GM18508 (cell line): ENCODE measurements around the gene SFXN5.

Source experiments
- ATAC-seq: cut with Tn5 transposase; IDR thresholded peaks from one replicate; pipeline ENCODE4 v1.9.1; 2021; ENCODE audit warnings: moderate number of reproducible peaks; ENCODE audit not compliant: insufficient read depth, unreplicated experiment

SFXN5 gene

GRCh38 chr2:72996117-72996502 is 75.4 kb downstream of the SFXN5 start:
- no peak for ATAC-seq

DNA sequence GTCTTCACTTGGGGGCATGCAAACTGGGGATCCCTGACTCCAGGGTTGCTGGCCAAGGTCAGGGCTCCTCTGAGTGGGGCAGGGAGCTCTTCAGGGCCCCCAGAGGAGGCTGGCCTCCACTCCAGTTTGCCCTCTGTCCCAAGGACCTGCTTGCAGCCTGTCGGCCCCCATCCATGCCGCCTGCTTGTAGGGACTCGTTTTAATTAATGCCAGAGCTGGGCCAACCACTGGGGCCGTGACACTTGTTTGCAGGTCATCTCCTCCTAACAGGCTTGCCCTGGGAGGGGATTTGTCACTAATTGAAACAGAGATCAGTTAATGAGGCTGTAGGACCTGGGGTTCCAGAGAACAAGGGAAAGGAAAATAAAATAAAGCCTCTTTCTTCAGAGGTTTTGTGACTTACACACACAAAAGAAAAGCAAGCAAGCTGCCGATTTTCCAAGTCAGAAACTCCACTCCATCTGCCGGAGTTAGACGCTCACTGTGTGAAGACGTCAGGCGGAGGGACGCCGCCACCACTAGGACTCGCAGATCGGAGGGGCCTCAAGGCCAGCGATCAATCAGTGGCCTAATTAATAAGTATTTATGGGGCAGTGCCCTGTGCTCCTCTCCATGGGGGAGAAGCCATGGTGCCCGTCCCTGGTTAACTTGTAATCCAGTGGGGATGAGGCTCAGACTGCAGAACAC is 75.9 kb downstream of the SFXN5 start:
- ATAC-seq, result no peak

DNA sequence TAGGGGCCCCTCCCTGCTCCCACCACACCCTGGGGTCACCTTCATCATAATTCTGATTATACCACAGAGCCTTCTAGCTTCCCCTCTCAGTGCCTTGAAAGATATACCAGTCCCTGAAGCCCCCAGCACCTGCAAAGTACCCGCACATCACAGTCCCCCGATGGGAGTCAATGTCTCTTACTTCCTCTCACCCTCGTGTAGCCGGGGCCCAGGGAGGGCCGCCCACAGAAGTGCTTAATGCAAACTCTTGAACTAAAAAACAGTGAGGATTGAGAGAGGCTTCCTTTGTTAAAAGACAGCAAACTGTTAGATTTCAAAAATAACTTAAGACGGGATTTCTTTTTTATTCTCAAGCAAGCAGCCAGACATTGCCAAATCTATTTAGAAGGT is 76.5 kb downstream of the SFXN5 start:
- no peak for ATAC-seq

GRCh38 chr2:72994282-72994990 is 77.1 kb downstream of the SFXN5 start:
- ATAC-seq, result no peak

DNA sequence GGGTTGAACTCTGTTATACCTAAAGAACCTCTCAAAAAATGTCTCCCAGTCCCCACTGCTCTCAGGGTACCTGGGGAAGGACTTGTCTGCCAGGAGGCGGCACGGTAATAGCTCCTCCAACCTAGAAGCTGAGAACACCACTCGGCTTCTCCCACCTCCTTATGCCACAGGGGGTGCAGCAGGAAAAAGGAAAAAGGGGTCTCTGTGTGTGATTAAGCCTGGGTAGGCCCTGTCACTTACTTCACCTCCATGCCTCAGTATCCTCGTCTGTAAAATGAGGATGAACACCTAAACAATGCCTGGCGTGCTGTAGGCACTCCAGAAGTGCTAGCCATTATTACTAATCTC is 77.6 kb downstream of the SFXN5 start:
- ATAC-seq, result no peak

- ATAC-seq, result no peak
These were observed 78.2 kb downstream of the SFXN5 start for GRCh38 chr2:72993147-72993932.

- ATAC-seq, result no peak
These were observed 78.8 kb downstream of the SFXN5 start for GRCh38 chr2:72992734-72993102.

DNA sequence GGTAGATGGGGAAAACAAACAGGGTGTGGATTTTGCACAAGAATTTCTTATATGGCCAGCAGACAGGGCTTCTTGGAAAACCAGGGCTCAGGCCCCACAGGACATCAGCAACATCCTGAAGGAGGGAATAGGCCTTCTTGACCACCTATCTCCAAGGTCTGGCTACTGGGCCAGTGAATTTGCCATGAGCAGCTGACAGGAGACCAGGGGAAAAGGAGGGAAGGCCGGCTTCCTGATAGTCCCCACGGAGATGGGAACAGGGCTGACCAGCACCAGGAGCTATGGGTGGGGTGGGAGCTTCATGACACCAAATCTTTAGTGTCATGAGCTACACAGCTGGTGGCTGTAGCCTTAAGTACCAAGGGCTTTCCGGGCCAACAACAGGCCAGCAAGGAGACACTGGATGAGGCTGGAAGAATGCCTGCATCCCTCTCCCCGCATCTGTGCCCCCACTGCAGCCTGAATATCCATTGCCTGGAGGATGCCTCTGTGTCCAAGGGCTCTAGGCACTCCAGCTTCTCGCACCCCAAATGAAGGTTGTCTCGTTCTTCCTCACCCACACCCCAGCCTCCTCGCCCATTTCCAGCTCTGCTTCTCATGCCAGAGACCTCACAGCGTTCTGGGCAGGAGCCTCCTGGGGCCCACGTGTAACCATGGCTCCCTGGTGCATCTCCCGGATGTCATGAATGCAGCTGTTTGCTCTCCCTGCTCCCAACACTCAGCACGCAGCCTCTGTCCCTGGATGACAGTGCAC is 79.4 kb downstream of the SFXN5 start:
- ATAC-seq, result no peak

- no peak for ATAC-seq
These were observed 80.1 kb downstream of the SFXN5 start for GRCh38 chr2:72991439-72991725.

GRCh38 chr2:72990695-72991438 is 80.6 kb downstream of the SFXN5 start:
- ATAC-seq, result no peak

DNA sequence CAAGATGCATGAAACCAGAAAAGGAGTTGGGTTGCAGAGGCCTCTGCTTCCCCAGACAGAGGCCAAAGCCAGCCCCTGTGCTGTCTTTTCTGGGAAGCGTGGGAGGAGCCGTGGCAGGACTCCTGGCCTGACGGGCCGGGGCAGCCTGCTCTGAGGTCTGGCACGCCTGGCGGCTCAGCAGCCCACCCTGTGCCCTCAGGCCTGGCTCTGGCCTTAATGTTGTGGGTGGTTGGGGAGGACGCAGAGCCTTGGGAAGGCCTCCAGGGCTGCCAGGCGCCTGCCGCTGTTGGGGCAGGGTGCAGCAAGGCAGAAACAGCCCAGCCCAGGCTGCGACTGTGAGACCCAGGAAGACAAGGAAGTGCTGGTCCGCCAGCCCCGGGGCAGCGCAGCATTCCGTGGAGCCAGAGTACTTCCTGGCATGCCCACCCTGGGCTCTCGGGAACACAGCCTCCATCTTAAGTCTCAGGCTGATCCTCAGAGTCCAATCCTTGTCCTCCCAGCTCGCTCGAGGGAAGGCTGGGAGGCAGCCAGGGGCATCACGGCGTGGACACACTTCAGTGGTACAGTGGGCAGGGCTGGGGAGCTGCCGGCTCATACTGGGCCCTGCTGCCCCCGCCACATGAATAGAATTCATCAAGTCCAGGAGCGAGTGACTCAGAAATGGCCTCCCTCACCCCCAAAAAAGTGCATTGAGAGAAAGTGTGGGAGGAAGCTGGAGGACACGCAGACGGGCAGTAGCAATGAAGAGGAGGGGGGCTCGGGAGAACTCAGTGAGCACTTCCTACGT is 81.5 kb downstream of the SFXN5 start:
- ATAC-seq, result no peak

GRCh38 chr2:72988726-72989273 is 82.7 kb downstream of the SFXN5 start:
- ATAC-seq, result no peak

DNA sequence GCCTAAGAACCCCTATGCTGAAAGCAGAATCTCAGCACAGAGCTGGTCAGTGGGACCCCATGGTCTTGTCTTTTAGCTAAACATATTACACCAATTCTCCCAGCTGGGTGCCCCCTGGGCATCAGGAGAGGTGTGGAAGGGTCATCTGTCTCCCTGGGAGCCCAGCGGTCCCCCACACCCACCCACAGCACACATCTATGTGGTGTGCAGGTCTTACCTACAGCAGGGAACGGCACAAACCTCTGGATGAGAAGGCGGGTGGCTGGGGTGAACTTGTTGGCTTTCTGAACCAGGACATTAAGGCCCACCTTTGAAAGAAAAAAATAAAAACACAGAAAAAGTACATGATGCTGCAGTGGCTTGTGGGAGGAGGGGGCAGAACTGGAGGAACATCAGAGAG is 83.5 kb downstream of the SFXN5 start:
- no peak for ATAC-seq

DNA sequence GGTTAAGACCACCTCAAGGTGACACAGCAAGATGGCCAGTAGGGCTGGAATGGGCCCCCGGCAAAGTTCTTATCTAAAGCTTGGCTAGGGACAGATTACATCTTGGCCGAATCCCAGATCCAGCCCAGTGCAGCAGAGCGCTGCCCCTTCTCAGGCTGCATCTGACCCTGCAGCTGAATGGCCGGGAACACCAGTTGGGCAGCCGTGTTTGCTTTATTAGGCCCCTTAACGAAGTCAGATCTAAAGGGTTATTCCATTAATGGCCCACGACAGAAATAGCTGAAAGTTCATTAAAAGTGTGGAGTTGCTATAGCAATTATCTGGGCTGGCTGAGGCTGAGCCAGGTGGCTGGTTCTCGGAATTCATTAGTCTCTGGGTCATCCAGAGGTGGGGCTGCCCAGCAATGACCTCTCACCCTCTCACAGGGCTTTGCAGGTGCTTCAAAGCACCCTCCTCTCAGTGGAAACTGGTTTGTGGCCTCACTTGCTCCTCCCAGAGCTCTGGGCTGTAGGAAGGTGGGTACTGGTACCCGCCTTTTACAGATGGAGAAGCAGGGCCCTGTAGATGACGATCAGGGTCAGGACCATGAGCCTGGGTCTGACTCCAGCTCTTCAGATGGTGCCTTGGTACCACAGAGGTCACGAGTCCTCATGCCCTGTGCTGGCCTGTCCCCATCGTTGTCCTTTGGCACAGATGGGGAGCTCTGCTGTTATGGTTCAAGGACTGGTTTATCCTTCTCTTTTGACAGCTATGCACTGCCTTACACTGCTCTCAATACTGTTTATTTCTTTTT is 85.4 kb downstream of the SFXN5 start:
- ATAC-seq, result no peak

- no peak for ATAC-seq
These were observed 86.4 kb downstream of the SFXN5 start for GRCh38 chr2:72985136-72985535.

- ATAC-seq, result no peak
These were observed 87.3 kb downstream of the SFXN5 start for GRCh38 chr2:72984172-72984671.

DNA sequence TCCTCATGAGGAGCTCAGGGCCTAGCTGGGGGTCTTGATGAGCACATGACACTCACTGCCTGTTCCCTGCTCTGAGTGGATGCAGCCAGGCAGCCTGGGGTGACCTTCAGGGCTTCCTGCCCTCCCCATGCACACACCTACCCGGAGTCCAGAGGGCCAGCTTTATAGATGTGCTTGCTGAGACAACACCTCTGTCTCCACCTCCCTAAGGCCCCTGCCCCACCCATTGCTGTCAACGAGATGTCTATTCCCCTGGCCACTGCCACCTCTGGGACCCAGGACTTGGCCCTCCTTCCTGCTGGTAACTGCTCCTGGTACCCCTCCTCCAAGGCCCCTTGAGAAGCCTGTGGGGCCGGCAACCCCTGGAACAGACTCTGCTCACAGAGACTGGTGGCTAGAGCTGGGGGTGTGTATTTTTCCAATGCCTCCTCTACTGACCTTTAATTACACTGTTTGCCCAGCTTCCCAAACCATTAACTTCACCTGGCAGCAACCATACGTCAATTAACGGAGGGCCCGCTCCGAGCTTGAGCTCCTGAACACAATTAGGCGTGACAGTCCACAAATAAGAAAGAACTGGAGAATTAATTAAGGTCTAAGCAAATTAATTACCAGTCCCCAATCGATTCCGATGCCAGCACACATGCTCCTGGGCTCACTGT is 87.9 kb downstream of the SFXN5 start:
- ATAC-seq, result no peak
